Peyer's patch (tissue), 4 donors: Measurements from ENCODE around the gene BCAS3. TPM values are rescaled to one million over a fixed set of nuclear protein-coding genes. Genes with fewer than 3 reads are reported as not detected.
A peak's percentile ranks its signal among the peaks of the same experiment; 100 is the strongest.

Experiments
- DNase-seq, 3 donors: peaks; one replicate each; pipeline ENCODE4 v3.0.0-alpha.2; 2017 to 2019
- H3K27ac ChIP-seq, 4 donors: fragments of 200-600 bp; sonication (generic); one replicate each; pipeline ENCODE4 v1.5.1; 2016 to 2019
- H3K27me3 ChIP-seq, 2 donors: fragments of 200-600 bp; sonication (generic); one replicate each; pipeline ENCODE4 v1.5.1; 2019
- H3K36me3 ChIP-seq, 3 donors: fragments of 200-600 bp; sonication (generic); one replicate each; pipeline ENCODE4 v1.5.1; 2016 to 2019
- H3K4me1 ChIP-seq, 4 donors: fragments of 200-600 bp; sonication (generic); one replicate each; pipeline ENCODE4 v1.5.1; 2016 to 2019
- H3K4me3 ChIP-seq, 4 donors: fragments of 200-600 bp; sonication (generic); 1 replicate in 3 of 4; 2 replicates in 1 of 4; pipeline ENCODE4 v1.5.1; 2016 to 2019; ENCODE audit warnings: mild to moderate bottlenecking in 1 of 4
- H3K9me3 ChIP-seq, 4 donors: fragments of 200-600 bp; sonication (generic); one replicate each; pipeline ENCODE4 v1.5.1; 2016 to 2019; ENCODE audit warnings: mild to moderate bottlenecking in 1 of 4
- CTCF ChIP-seq, 6 experiments: fragments of 450-650 bp in 4 of 6; fragments of 200-600 bp in 2 of 6; sonication (generic) in 1 of 6; IDR thresholded peaks; one replicate each; pipeline ENCODE4 v1.5.1; 2017 to 2019; ENCODE audit warnings: antibody characterized with exemption in 6 of 6, mild to moderate bottlenecking in 3 of 6, moderate library complexity in 1 of 6
- POLR2A ChIP-seq, 2 donors: fragments of 450-650 bp; IDR thresholded peaks; one replicate each; pipeline ENCODE4 v1.5.1; 2017; ENCODE audit warnings: antibody characterized with exemption in 2 of 2, mild to moderate bottlenecking in 2 of 2, moderate library complexity in 2 of 2
- total RNA-seq, 4 donors: library from RNA; depleted of rRNA; stranded (reverse); fragments of >200 nt; gene quantifications; one replicate each; pipeline ENCODE4 v1.1.0, GENCODE V29; 2016

BCAS3 gene
- total RNA-seq, 4 donors from 2014 or later, result 25.7 to 109 (median 57.1) TPM

- H3K9me3 ChIP-seq, result no peaks in the 10 kb centered on the region
- DNase-seq, result no peak
- H3K27me3 ChIP-seq, result peaks cover 0 to 39% of the 10 kb centered on the region in 2 donors
- TF ChIP-seq POLR2A (IDR thresholded peaks at IDR 0.05) (no peak), CTCF (IDR thresholded peaks at IDR 0.05) (no peak)
- no peaks in the 10 kb centered on the region for H3K36me3 ChIP-seq
- H3K4me3 ChIP-seq, result peak overlapping the region in 2 of 4 donors; percentile 48 to 59
- peak overlapping the region in 2 of 4 donors; percentile 77 to 82 for H3K27ac ChIP-seq
- peaks cover 0 to 39% (median 17%) of the 10 kb centered on the region in 4 donors for H3K4me1 ChIP-seq
Observed at GRCh38 chr17:61395409-61395982, 717.8 kb downstream of the BCAS3 start.

- DNase-seq, result no peak
- peak overlapping the region in 2 of 4 donors; percentile 48 to 59 for H3K4me3 ChIP-seq
- H3K27me3 ChIP-seq, result peaks cover 0 to 45% of the 10 kb centered on the region in 2 donors
- H3K36me3 ChIP-seq, result no peaks in the 10 kb centered on the region
- peaks cover 0 to 39% (median 19%) of the 10 kb centered on the region in 4 donors for H3K4me1 ChIP-seq
- TF ChIP-seq CTCF (IDR thresholded peaks at IDR 0.05), result no peak
- TF ChIP-seq POLR2A (IDR thresholded peaks at IDR 0.05), result no peak
- no peaks in the 10 kb centered on the region for H3K9me3 ChIP-seq
- peak overlapping the region; percentile 46 to 82 (median 66) for H3K27ac ChIP-seq
Observed at GRCh38 chr17:61395983-61396585, 718.4 kb downstream of the BCAS3 start.

- peak overlapping the region in 3 of 4 donors; percentile 15 to 59 (median 48) for H3K4me3 ChIP-seq
- peak in 1 of 3 donors; percentile 48 for DNase-seq
Observed at GRCh38 chr17:61396586-61397085, 719.0 kb downstream of the BCAS3 start.

GRCh38 chr17:61397086-61397842, 719.6 kb downstream of the BCAS3 start:
- peak overlapping the region; percentile 46 to 82 (median 66) for H3K27ac ChIP-seq

More at GRCh38 chr17:61396586-61397085, 719.0 kb downstream of the BCAS3 start:
- peaks cover 0 to 50% of the 10 kb centered on the region in 2 donors for H3K27me3 ChIP-seq
- H3K36me3 ChIP-seq, result no peaks in the 10 kb centered on the region
- no peaks in the 10 kb centered on the region for H3K9me3 ChIP-seq
- no peak for TF ChIP-seq POLR2A (IDR thresholded peaks at IDR 0.05)
- no peak for TF ChIP-seq CTCF (IDR thresholded peaks at IDR 0.05)
- H3K27ac ChIP-seq, result peak overlapping the region; percentile 46 to 82 (median 66)
- peaks cover 0 to 39% (median 20%) of the 10 kb centered on the region in 4 donors for H3K4me1 ChIP-seq

More at GRCh38 chr17:61397086-61397842, 719.6 kb downstream of the BCAS3 start:
- H3K36me3 ChIP-seq, result no peaks in the 10 kb centered on the region
- peak overlapping the region in 3 of 4 donors; percentile 15 to 59 (median 48) for H3K4me3 ChIP-seq
- DNase-seq, result peak in 1 of 3 donors; percentile 45
- TF ChIP-seq CTCF (IDR thresholded peaks at IDR 0.05) (no peak), POLR2A (IDR thresholded peaks at IDR 0.05) (no peak)
- peaks cover 0 to 57% of the 10 kb centered on the region in 2 donors for H3K27me3 ChIP-seq
- H3K9me3 ChIP-seq, result no peaks in the 10 kb centered on the region
- peaks cover 0 to 39% (median 20%) of the 10 kb centered on the region in 4 donors for H3K4me1 ChIP-seq
